SK-N-SH (cell line): ENCODE results near the gene ZNF20. TPM values are rescaled to one million over a fixed set of nuclear protein-coding genes. Genes with fewer than 3 reads are reported as not detected.

ENCODE experiments used
- CTCF ChIA-PET: fragments of 300-600, 350-600 bp; formaldehyde crosslinking; extraction: SDS; loops from one replicate; lab custom pipeline; 2021; lab: Yijun Ruan, JAX
- POLR2A ChIA-PET: fragments of 350-600 bp; sonication (Branson Sonifier 250); formaldehyde crosslinking; extraction: SDS; loops from one replicate; lab custom pipeline; 2020; ENCODE audit warnings: antibody characterized with exemption, inconsistent platforms; lab: Yijun Ruan, JAX
- DNase-seq: peaks from one replicate; pipeline ENCODE4 v3.0.0; 2012
- H2AFZ ChIP-seq: fragments of 200-600 bp; sonication (generic); 2 replicates; pipeline ENCODE4 v1.8.1; 2016; ENCODE audit warnings: antibody characterized with exemption, mild to moderate bottlenecking, low read depth
- H3F3A ChIP-seq: fragments of 200-600 bp; sonication (generic); replicated peaks from 2 replicates; pipeline ENCODE3; 2016; ENCODE audit warnings: antibody characterized with exemption, mild to moderate bottlenecking; ENCODE audit not compliant: insufficient read depth
- H3K27ac ChIP-seq, 2 experiments: fragments of 200-500 bp in 1 of 2; fragments of 200-600 bp in 1 of 2; sonication (Bioruptor generic) in 1 of 2; sonication (generic), shearing (Covaris generic) in 1 of 2; 2 replicates each; pipeline versions ENCODE4 v1.5.1 to v1.6.1; 2014 to 2016; ENCODE audit warnings: low read depth in 2 of 2, inconsistent platforms in 1 of 2, low read length in 1 of 2, mild to moderate bottlenecking in 1 of 2, mixed read lengths in 1 of 2
- H3K27me3 ChIP-seq: fragments of 200-600 bp; sonication (generic), shearing (Covaris generic); 2 replicates; pipeline ENCODE4 v1.6.1; 2016; ENCODE audit warnings: mixed run types; ENCODE audit not compliant: insufficient read depth
- H3K36me3 ChIP-seq, 2 experiments: fragments of 200-500 bp in 1 of 2; fragments of 200-600 bp in 1 of 2; sonication (Bioruptor generic) in 1 of 2; sonication (generic) in 1 of 2; replicated peaks in 1 of 2; 2 replicates each; pipeline versions ENCODE3 to v1.5.1; 2014 to 2016; ENCODE audit warnings: low read length in 1 of 2, mild to moderate bottlenecking in 1 of 2; ENCODE audit not compliant: insufficient read depth in 2 of 2, control insufficient read depth in 1 of 2
- H3K4me1 ChIP-seq, 2 experiments: fragments of 200-500 bp in 1 of 2; fragments of 200-600 bp in 1 of 2; sonication (Bioruptor generic) in 1 of 2; sonication (generic), shearing (Covaris generic) in 1 of 2; 2 replicates each; pipeline versions ENCODE4 v1.5.1 to v1.6.1; 2014 to 2016; ENCODE audit warnings: low read depth in 1 of 2, low read length in 1 of 2, mixed run types in 1 of 2; ENCODE audit not compliant: insufficient read depth in 2 of 2, control insufficient read depth in 1 of 2
- H3K4me2 ChIP-seq: fragments of 200-600 bp; sonication (generic), shearing (Covaris generic); 2 replicates; pipeline ENCODE4 v1.6.1; 2017; ENCODE audit warnings: mixed run types
- H3K4me3 ChIP-seq, 2 experiments: fragments of 200-500 bp in 1 of 2; fragments of 200-600 bp in 1 of 2; sonication (Bioruptor generic) in 1 of 2; sonication (generic), shearing (Covaris generic) in 1 of 2; 2 replicates each; pipeline versions ENCODE4 v1.5.1 to v1.8.1; 2014 to 2016; ENCODE audit warnings: low read depth in 2 of 2, inconsistent platforms in 1 of 2, low read length in 1 of 2, mild to moderate bottlenecking in 1 of 2, mixed read lengths in 1 of 2, moderate library complexity in 1 of 2
- H3K79me2 ChIP-seq: fragments of 200-600 bp; sonication (generic); 2 replicates; pipeline ENCODE4 v1.8.1; 2017; ENCODE audit warnings: mild to moderate bottlenecking; ENCODE audit not compliant: insufficient read depth
- H3K9ac ChIP-seq: fragments of 200-600 bp; sonication (generic); 2 replicates; pipeline ENCODE4 v1.6.1; 2017; ENCODE audit warnings: mixed run types
- H3K9me2 ChIP-seq: fragments of 200-600 bp; sonication (generic); 2 replicates; pipeline ENCODE4 v1.6.1; 2017; ENCODE audit warnings: mixed run types
- H3K9me3 ChIP-seq: fragments of 200-600 bp; sonication (generic); 2 replicates; pipeline ENCODE4 v1.6.1; 2017; ENCODE audit warnings: mixed run types, mild to moderate bottlenecking, moderate library complexity
- H4K20me1 ChIP-seq: fragments of 200-600 bp; sonication (generic); 2 replicates; pipeline ENCODE4 v1.6.1; 2017; ENCODE audit warnings: mild to moderate bottlenecking, mixed run types; ENCODE audit not compliant: insufficient read depth
- CHD2 ChIP-seq: fragments of 150-350 bp; IDR thresholded peaks from 2 replicates; pipeline ENCODE4 v1.6.1; 2018; ENCODE audit warnings: low read length; ENCODE audit not compliant: partially characterized antibody
- CTCF ChIP-seq: fragments of 200-600 bp; sonication (generic); IDR thresholded peaks from 2 replicates; pipeline ENCODE4 v1.6.1; 2017; ENCODE audit warnings: antibody characterized with exemption, mild to moderate bottlenecking, moderate library complexity
- EP300 ChIP-seq, 2 experiments: IDR thresholded peaks; 2 replicates each; pipeline versions ENCODE4 v1.4.0 to v1.6.1; 2012; ENCODE audit warnings: borderline replicate concordance in 1 of 2, low read depth in 1 of 2, low read length in 1 of 2
- FOXM1 ChIP-seq: IDR thresholded peaks from 2 replicates; pipeline ENCODE4 v1.4.0; 2012; ENCODE audit warnings: low read depth, mild to moderate bottlenecking
- GABPA ChIP-seq: IDR thresholded peaks from 2 replicates; pipeline ENCODE4 v1.4.0; 2012; ENCODE audit warnings: low read depth, mild to moderate bottlenecking
- JUND ChIP-seq: IDR thresholded peaks from 2 replicates; pipeline ENCODE4 v1.4.0; 2012
- MEF2A ChIP-seq: IDR thresholded peaks from 2 replicates; pipeline ENCODE4 v1.4.0; 2012; ENCODE audit warnings: low read depth, borderline replicate concordance
- MXI1 ChIP-seq: IDR thresholded peaks from 2 replicates; pipeline ENCODE4 v1.6.1; 2012; ENCODE audit warnings: mild to moderate bottlenecking, low read depth, low read length, improper control_type of control experiment
- NFIC ChIP-seq: IDR thresholded peaks from 2 replicates; pipeline ENCODE4 v1.4.0; 2012; ENCODE audit warnings: borderline replicate concordance
- NRF1 ChIP-seq: IDR thresholded peaks from 2 replicates; pipeline ENCODE4 v1.6.1; 2012; ENCODE audit warnings: low read depth, mild to moderate bottlenecking, low read length
- PBX3 ChIP-seq: IDR thresholded peaks from 2 replicates; pipeline ENCODE4; 2012
- RAD21 ChIP-seq: IDR thresholded peaks from 2 replicates; pipeline ENCODE4 v1.6.1; 2012; ENCODE audit warnings: mild to moderate bottlenecking, low read length
- RXRA ChIP-seq: IDR thresholded peaks from 2 replicates; pipeline ENCODE4 v1.4.0; 2012; ENCODE audit warnings: low read depth, mild to moderate bottlenecking, borderline replicate concordance
- SIN3A ChIP-seq: IDR thresholded peaks from 2 replicates; pipeline ENCODE4 v1.6.1; 2012; ENCODE audit warnings: low read depth, mild to moderate bottlenecking, low read length, moderate library complexity, borderline replicate concordance
- TEAD4 ChIP-seq: IDR thresholded peaks from 2 replicates; pipeline ENCODE4 v1.4.0; 2012; ENCODE audit warnings: mild to moderate bottlenecking, borderline replicate concordance; ENCODE audit not compliant: insufficient read depth
- WGBS: methylation state at CpG from one replicate; pipeline ENCODE4 v1.1.6; 2017; ENCODE audit warnings: low lambda C conversion rate; 5-methylcytosine and 5-hydroxymethylcytosine counted together
- polyA plus RNA-seq, 3 experiments: library from polyadenylated mRNA; depleted of rRNA; stranded (reverse); fragments of >200 nt; gene quantifications; 2 replicates each; pipeline ENCODE4 v1.2.3, GENCODE V29; 2012

The ZNF20 gene
- polyA plus RNA-seq, 1 of the 3 experiments (the other 2 are of a cell fraction) = 1.8 TPM

- Histone ChIP-seq H3K4me1 (no peaks in the 10 kb centered on the region), H3K27ac (no peak overlapping the region), H2AFZ (no peak overlapping the region), H3K9me2 (no peaks in the 10 kb centered on the region), H3K36me3 (no peaks in the 10 kb centered on the region), H3K9ac (no peak overlapping the region), H3K4me3 (no peak overlapping the region), H4K20me1 (no peaks in the 10 kb centered on the region), H3F3A (no peaks in the 10 kb centered on the region), H3K4me2 (no peak overlapping the region), H3K9me3 (no peaks in the 10 kb centered on the region), H3K27me3 (no peaks in the 10 kb centered on the region), H3K79me2 (no peaks in the 10 kb centered on the region)
- ChIA-PET CTCF (interaction anchor here (1.4 kb wide), 1 partner anchor 14 kb away, joined by 3 read pairs; no protein-coding TSS in a partner anchor), POLR2A (no interaction called here)
- no peak for TF ChIP-seq GABPA
- TF ChIP-seq NFIC = no peak
- no peak for TF ChIP-seq JUND
- TF ChIP-seq PBX3 = no peak
- TF ChIP-seq RXRA = no peak
- no peak for TF ChIP-seq EP300 (IDR thresholded peaks at IDR 0.05; ENCODE audit: borderline replicate concordance in 1 of 2, low read depth in 1 of 2, low read length in 1 of 2)
- no peak for TF ChIP-seq TEAD4
- TF ChIP-seq MEF2A = no peak
- no peak for TF ChIP-seq FOXM1
- TF ChIP-seq CHD2 = no peak
- no peak for TF ChIP-seq RAD21
- no peak for TF ChIP-seq MXI1
- no peak for TF ChIP-seq SIN3A
- DNase-seq = no peak
- 8% methylated on average over 8 of the region's 8 CpGs for WGBS
Measured at GRCh38 chr19:12112701-12113100, 27.4 kb downstream of the ZNF20 start.

- ChIA-PET POLR2A (no interaction called here), CTCF (no interaction called here)
- Histone ChIP-seq H3K36me3 (no peaks in the 10 kb centered on the region), H3K9ac (no peak overlapping the region), H3K9me3 (no peaks in the 10 kb centered on the region), H3K4me2 (no peak overlapping the region), H3K4me1 (no peaks in the 10 kb centered on the region), H3K27me3 (no peaks in the 10 kb centered on the region), H3K9me2 (no peaks in the 10 kb centered on the region), H2AFZ (no peak overlapping the region), H3K27ac (no peak overlapping the region), H3K4me3 (no peak overlapping the region), H3F3A (no peaks in the 10 kb centered on the region), H4K20me1 (no peaks in the 10 kb centered on the region), H3K79me2 (no peaks in the 10 kb centered on the region)
- DNase-seq = no peak
- WGBS = 17% methylated on average over 8 of the region's 8 CpGs
- TF ChIP-seq GABPA = no peak
- no peak for TF ChIP-seq MEF2A
- no peak for TF ChIP-seq NRF1
- no peak for TF ChIP-seq CTCF
- TF ChIP-seq RAD21 = no peak
Measured at GRCh38 chr19:12111943-12112637, 28.1 kb downstream of the ZNF20 start.
